Islet of Langerhans (tissue), 1 donor: Measurements from ENCODE around the gene NOTCH2NLA.
"Not testable (repeated sequence)": the region's sequence is repeated elsewhere in the genome, so short reads cannot be mapped to it uniquely, and the experiment has no call there.

Source experiments
- FAIRE-seq: peaks from one replicate; lab custom pipeline; 2011; peaks lifted over from hg19 to GRCh38; lab: Jason Lieb, UNC

NOTCH2NLA gene

DNA sequence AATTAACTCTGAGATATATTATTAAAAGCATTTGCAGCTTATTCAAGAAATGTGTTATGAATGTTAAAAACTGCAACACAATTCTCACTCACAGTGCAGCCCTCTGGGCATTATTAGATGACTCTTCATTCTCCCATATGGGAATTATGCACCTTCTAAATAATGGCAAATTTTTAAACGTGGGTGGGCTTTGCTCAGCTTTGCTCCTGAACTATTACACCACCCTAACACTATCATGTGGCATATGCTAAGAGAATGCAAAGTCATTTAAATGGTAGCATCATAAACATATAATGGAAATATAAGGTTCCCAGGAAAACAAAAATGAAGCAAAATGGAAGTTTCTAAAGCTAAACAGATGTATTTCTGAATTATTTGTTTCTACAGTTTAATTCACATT is 61.5 kb downstream of the NOTCH2NLA start:
- not testable (repeated sequence) for FAIRE-seq

DNA sequence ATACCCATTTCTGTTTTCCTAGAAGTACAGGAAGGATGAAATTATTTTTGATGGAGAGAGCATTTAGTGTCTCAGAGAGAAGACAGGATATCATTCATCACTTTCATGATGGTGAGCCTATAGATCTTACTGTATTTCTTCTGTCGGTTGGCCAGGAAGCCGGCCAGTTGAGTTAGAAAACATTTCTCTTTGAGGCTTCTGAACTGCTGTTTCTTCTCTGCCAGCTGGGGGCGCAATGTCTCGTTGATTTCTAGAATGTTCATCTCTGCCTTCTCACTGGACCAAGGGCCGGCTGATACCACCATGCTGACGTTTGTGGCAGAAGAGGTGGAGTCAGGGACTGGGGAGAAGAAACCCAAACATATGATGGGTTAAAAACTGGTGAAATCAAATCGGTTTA is 84.4 kb downstream of the NOTCH2NLA start, which contains the start of gene NBPF10:
Gene NBPF10, minus strand, starts transcription at position 340 of the 400 bp plus-strand sequence. Its CDS starts 35 bp downstream, at position 305.
- not testable (repeated sequence) for FAIRE-seq
